ENCODE results near the gene DYNLT4. TPM values are rescaled to one million over a fixed set of nuclear protein-coding genes. Genes with fewer than 3 reads are reported as not detected.
A peak's percentile ranks its signal among the peaks of the same experiment; 100 is the strongest.

The DYNLT4 gene, protein sequence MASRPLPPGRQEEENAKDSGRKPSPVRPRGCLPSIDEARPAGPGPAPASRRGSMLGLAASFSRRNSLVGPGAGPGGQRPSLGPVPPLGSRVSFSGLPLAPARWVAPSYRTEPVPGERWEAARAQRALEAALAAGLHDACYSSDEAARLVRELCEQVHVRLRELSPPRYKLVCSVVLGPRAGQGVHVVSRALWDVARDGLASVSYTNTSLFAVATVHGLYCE
- polyA plus RNA-seq (not detected in 3 replicates), polyA minus RNA-seq (not detected in 3 replicates)
- not detected for polyA plus RNA-seq (2011; ENCODE audit: low read depth)
- not detected in 2 replicates for polyA plus RNA-seq (2011; cell fraction: cytosol; rRNA removed)
- not detected in 2 replicates for polyA plus RNA-seq (2011; cell fraction: nucleus; rRNA removed)
- 0.48 and 0.80 TPM in 2 replicates for polyA plus RNA-seq (2012; ENCODE audit: low replicate concordance)
- not detected for polyA minus RNA-seq (2011; cell fraction: cytosol; rRNA and poly(A)+ RNA removed)
- polyA minus RNA-seq (2011; cell fraction: nucleus; rRNA and poly(A)+ RNA removed) = not detected in 2 replicates

DNA sequence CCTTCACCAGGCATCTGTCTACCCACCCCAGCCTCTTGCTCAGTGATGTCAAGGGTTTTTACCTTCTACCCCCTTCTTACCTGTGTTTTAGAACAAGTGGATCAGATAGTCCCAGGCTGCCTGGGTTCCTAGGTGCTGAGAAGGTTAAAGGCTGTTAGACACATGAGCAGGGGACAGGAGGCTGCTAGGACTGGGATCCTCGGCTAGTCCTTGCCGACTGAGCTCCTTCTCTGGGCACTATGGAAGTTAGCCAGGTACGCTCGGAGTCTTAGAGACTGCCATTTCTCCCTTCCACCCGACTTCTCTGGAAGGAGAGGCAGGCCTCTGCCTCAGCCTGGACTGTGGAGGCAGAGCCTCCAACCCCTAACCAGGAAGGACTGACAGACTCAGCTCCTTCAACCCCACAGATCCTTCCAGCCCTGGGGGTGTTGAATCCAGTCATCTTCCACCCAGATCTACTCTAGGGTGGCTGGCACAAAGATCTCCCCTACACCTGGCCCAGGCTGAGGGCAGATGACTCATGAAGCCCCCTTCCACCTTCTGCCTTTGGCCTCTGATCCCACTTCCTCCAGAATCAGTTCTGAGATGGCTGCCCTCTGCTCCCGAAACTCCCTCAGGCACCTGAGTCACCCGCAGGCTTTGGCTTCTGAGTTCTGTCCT, at the start of gene DYNLT4:
DYNLT4 (minus strand) TSS at position 648 of the 660 bp plus-strand sequence. CDS start 683 bp downstream, outside the sequence.
- H3K36me3 ChIP-seq (ENCODE audit: control insufficient read depth in 2 of 2, extremely low read depth in 1 of 2, insufficient read depth in 2 of 2, low read length in 2 of 2) = peaks cover 31 to 62% of the 10 kb centered on the region in 2 experiments
- no peak for FAIRE-seq
- H3K9me1 ChIP-seq (ENCODE audit: control insufficient read depth, extremely low read depth, insufficient read depth, low read length) = no peaks in the 10 kb centered on the region
- H3K27me3 ChIP-seq (ENCODE audit: control insufficient read depth, extremely low read depth, insufficient read depth, low read length) = no peaks in the 10 kb centered on the region
- TF ChIP-seq, protein P1, sequence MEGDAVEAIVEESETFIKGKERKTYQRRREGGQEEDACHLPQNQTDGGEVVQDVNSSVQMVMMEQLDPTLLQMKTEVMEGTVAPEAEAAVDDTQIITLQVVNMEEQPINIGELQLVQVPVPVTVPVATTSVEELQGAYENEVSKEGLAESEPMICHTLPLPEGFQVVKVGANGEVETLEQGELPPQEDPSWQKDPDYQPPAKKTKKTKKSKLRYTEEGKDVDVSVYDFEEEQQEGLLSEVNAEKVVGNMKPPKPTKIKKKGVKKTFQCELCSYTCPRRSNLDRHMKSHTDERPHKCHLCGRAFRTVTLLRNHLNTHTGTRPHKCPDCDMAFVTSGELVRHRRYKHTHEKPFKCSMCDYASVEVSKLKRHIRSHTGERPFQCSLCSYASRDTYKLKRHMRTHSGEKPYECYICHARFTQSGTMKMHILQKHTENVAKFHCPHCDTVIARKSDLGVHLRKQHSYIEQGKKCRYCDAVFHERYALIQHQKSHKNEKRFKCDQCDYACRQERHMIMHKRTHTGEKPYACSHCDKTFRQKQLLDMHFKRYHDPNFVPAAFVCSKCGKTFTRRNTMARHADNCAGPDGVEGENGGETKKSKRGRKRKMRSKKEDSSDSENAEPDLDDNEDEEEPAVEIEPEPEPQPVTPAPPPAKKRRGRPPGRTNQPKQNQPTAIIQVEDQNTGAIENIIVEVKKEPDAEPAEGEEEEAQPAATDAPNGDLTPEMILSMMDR (optimal IDR thresholded peaks at IDR 0.05 in 1 of 3, IDR thresholded peaks at IDR 0.05 in 1 of 3, conservative IDR thresholded peaks at IDR 0.05 in 1 of 3; ENCODE audit: extremely low read depth in 1 of 3, insufficient read depth in 2 of 3, low read length in 3 of 3) = no peak
- no peak for TF ChIP-seq EZH2 (IDR thresholded peaks at IDR 0.05; ENCODE audit: low read length)
- peaks cover 67% of the 10 kb centered on the region for H3K4me1 ChIP-seq (ENCODE audit: control insufficient read depth, extremely low read depth, insufficient read depth, low read length)
- H3K27ac ChIP-seq (ENCODE audit: control insufficient read depth, insufficient read depth, low read length) = peak within 1 kb of the TSS; percentile 95
- H2AFZ ChIP-seq (ENCODE audit: control insufficient read depth, low read length) = no peak within 1 kb of the TSS
- H3K4me3 ChIP-seq (ENCODE audit: control insufficient read depth in 2 of 3, extremely low read depth in 1 of 3, insufficient read depth in 2 of 3, low read depth in 1 of 3, low read length in 3 of 3) = peak within 1 kb of the TSS in 2 of 3 experiments; percentile 36 to 43
- H3K9ac ChIP-seq (ENCODE audit: control insufficient read depth, extremely low read depth, insufficient read depth, low read length) = peak within 1 kb of the TSS; percentile 78
- dilution Hi-C loops (cut with MboI; ENCODE audit: extremely low pct_ligation_motif_present, low sequenced_read_pairs) = no loop called here
- no peaks in the 10 kb centered on the region for H3K9me3 ChIP-seq (ENCODE audit: control insufficient read depth, low read depth, low read length)
- H4K20me1 ChIP-seq (ENCODE audit: control insufficient read depth, extremely low read depth, insufficient read depth, low read length) = peaks cover 4% of the 10 kb centered on the region
- H3K4me2 ChIP-seq (ENCODE audit: control insufficient read depth, extremely low read depth, insufficient read depth, low read depth, low read length) = peak within 1 kb of the TSS; percentile 81
- DNase-seq (ENCODE audit: low read depth, low spot score) = no peak
- H3K79me2 ChIP-seq (ENCODE audit: control insufficient read depth, insufficient read depth, low read length) = peaks cover 27% of the 10 kb centered on the region

DNA sequence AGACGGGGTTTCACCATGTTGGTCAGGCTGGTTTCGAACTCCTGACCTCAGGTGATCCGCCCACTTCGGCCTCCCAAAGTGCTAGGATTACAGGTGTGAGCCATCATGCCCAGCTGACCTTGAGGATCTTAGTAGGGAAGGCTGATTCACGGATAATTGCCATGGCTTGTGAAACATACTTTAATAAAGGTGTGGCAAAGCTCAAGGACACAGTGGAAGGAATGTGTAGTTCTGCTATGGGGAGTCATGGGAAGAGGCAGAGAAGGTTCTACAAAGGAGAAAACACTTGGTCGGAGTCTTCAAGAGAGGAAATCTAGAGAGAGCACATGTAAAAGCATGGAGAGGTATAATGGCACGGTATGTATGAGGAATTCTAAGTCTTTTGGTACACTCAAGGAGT, 48.6 kb upstream of the DYNLT4 start:
- TF ChIP-seq, protein P1 (optimal IDR thresholded peaks at IDR 0.05 in 1 of 3, IDR thresholded peaks at IDR 0.05 in 1 of 3, conservative IDR thresholded peaks at IDR 0.05 in 1 of 3; ENCODE audit: extremely low read depth in 1 of 3, insufficient read depth in 2 of 3, low read length in 3 of 3) = peak in 2 of 3 experiments; percentile 14 to 48
- TF ChIP-seq EZH2 (IDR thresholded peaks at IDR 0.05; ENCODE audit: low read length) = no peak
- dilution Hi-C loops (cut with MboI; ENCODE audit: extremely low pct_ligation_motif_present, low sequenced_read_pairs) = no loop called here
- no peaks in the 10 kb centered on the region for H3K36me3 ChIP-seq (ENCODE audit: control insufficient read depth in 2 of 2, extremely low read depth in 1 of 2, insufficient read depth in 2 of 2, low read length in 2 of 2)
- H3K9me3 ChIP-seq (ENCODE audit: control insufficient read depth, low read depth, low read length) = no peaks in the 10 kb centered on the region
- no peaks in the 10 kb centered on the region for H3K9me1 ChIP-seq (ENCODE audit: control insufficient read depth, extremely low read depth, insufficient read depth, low read length)
- no peaks in the 10 kb centered on the region for H3K79me2 ChIP-seq (ENCODE audit: control insufficient read depth, insufficient read depth, low read length)
- H2AFZ ChIP-seq (ENCODE audit: control insufficient read depth, low read length) = no peak overlapping the region
- H3K9ac ChIP-seq (ENCODE audit: control insufficient read depth, extremely low read depth, insufficient read depth, low read length) = no peak overlapping the region
- no peaks in the 10 kb centered on the region for H3K27me3 ChIP-seq (ENCODE audit: control insufficient read depth, extremely low read depth, insufficient read depth, low read length)
- H4K20me1 ChIP-seq (ENCODE audit: control insufficient read depth, extremely low read depth, insufficient read depth, low read length) = no peaks in the 10 kb centered on the region
- no peaks in the 10 kb centered on the region for H3K4me1 ChIP-seq (ENCODE audit: control insufficient read depth, extremely low read depth, insufficient read depth, low read length)
- no peak overlapping the region for H3K27ac ChIP-seq (ENCODE audit: control insufficient read depth, insufficient read depth, low read length)
- FAIRE-seq = no peak
- no peak overlapping the region for H3K4me2 ChIP-seq (ENCODE audit: control insufficient read depth, extremely low read depth, insufficient read depth, low read depth, low read length)
- no peak overlapping the region for H3K4me3 ChIP-seq (ENCODE audit: control insufficient read depth in 2 of 3, extremely low read depth in 1 of 3, insufficient read depth in 2 of 3, low read depth in 1 of 3, low read length in 3 of 3)
- no peak for DNase-seq (ENCODE audit: low read depth, low spot score)
